SH-SY5Y (cell line): ENCODE data around the gene ATRNL1.

Experiments
- GATA2 ChIP-seq: IDR thresholded peaks from 2 replicates; pipeline ENCODE4 v1.6.1; 2011; ENCODE audit warnings: mild to moderate bottlenecking, low read depth, low read length
- GATA3 ChIP-seq: IDR thresholded peaks from 2 replicates; pipeline ENCODE4 v1.6.1; 2011; ENCODE audit warnings: low read depth, mild to moderate bottlenecking, low read length, moderate library complexity

The ATRNL1 gene

DNA sequence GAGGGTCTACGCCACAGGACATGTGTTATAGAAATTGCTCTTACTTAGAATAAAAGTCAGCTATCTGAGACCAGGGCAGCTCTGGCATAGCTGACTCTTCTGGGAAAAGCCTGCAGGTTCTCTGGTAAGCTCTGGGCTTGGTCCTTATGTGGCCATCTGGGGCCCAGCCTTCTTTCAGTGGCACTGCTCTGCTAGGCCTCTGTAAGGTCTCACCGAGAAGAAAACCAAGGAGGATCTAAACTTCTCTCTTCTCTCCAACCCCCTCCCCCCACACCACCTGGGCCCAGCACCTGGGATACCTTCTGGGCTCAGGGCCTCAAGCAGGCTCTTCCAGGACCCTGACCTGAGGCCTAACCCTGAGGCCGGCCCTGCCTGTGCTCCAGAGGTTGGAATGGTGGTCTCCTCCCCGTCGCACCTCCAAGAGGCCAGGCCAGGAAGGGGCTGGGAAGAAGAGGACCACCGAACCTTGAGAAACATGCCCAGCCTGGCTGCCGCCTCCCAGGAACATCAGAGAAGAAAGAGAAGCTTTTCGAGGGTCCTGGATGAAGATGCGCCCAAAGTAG lies 856.2 kb downstream of the ATRNL1 start:
- TF ChIP-seq GATA3 (no peak), GATA2 (no peak)

GRCh38 chr10:115950320-115950719 lies 857.2 kb downstream of the ATRNL1 start:
- TF ChIP-seq GATA2 (no peak), GATA3 (no peak)

GRCh38 chr10:115951242-115951641 lies 858.1 kb downstream of the ATRNL1 start:
- TF ChIP-seq GATA3 = no peak
- no peak for TF ChIP-seq GATA2

DNA sequence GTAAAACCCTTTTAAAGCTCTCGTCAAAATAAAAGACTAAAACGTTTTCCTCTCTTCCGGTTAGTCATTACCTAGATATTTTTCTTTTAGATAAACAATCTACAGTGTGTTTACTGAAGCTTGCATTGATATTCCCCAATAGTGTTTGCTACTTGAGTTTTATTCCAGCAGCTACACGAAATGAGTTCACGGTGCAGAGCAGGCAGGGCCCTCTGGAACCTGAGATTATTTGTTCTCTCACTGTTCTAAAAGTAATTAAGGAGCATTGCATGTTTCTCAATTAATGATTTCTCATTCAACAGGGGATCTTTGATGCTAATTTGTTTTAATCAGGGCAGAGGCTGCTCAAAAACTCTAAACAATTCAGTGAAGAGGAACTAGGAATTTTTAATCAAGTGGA lies 860.1 kb downstream of the ATRNL1 start:
- no peak for TF ChIP-seq GATA2
- TF ChIP-seq GATA3 = no peak

DNA sequence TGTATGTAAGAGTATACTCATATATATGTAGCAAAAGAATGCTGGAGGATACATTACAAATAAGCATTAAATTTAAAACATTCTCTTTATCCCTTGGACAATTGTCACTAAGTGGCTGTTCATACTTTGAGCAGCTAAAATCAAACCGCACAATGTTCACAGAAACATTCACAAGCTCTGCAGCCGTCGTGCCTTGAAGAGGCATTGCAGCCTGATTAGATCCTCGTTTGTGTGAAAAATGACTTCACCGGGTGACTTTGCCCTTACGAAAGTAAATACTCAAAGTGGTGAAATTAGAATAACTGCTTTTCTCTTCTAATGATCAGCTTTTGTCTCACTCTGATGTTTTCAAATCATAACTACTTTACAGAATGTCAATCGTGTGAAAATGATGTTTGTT lies 860.8 kb downstream of the ATRNL1 start:
- TF ChIP-seq GATA2 (no peak), GATA3 (no peak)

DNA sequence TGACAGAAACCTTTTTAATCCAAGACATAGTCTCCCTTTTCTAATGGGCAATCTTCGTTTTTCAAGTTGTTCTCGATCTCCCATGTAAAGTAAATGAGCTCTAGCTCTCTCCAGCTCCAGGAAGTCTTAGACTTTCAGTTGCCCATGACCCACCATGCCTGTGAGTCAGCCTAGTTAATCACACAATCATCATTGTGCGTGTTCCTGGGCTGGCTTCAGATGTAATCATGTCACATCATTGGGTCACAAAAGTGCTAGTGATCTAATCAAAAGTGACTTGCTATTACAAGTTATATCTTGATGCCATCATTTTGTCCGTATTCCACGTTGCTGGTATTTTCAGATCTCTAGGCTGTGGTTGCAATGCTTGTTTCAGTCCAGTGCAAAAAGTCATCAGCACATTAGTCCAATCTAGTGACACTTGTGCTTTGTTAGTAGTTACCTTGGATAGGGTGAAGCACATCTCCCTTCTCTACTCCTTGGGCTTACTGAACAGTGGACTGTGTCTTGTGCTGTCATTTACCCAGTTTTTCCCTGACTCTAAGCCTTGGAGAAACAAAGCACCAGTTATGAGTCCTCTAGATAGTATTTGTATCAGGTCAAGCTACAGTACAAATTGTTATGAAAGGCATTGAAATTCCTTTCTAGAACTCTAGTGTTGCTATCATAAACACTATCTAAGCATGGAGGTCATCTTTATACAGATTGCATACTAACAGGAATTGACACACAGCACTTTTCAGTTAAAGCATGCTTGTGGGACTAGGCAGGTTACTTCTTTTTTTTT lies 863.3 kb downstream of the ATRNL1 start:
- TF ChIP-seq GATA2 (no peak), GATA3 (no peak)

- no peak for TF ChIP-seq GATA3
- TF ChIP-seq GATA2 = no peak
These were observed 863.8 kb downstream of the ATRNL1 start for GRCh38 chr10:115957012-115957399.

GRCh38 chr10:115957786-115958442 lies 864.7 kb downstream of the ATRNL1 start:
- TF ChIP-seq GATA2 = no peak
- no peak for TF ChIP-seq GATA3

GRCh38 chr10:115963848-115964247 lies 870.7 kb downstream of the ATRNL1 start:
- TF ChIP-seq GATA2 (no peak), GATA3 (no peak)

- TF ChIP-seq GATA3 (no peak), GATA2 (no peak)
These were observed 871.7 kb downstream of the ATRNL1 start for GRCh38 chr10:115964827-115965226.

DNA sequence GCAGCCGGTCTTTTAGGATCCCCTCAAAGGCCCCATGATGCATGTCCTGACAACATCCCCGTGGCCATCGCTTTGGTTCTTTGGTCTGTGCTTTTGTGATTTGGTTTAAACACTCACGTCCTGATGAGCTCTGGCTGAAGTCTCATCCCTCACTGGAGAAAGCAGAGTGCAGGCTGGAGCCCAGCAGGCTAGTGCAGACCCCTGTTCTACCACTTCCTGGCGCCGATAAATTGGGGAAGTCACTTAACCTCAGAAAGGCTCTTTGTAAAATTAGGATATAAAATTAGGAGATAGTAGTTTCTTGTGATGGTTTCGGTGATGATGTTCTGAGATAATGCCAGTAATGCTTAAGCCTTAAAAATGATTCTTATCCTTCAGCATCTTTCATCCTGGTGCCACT lies 872.2 kb downstream of the ATRNL1 start:
- TF ChIP-seq GATA2 = no peak

- TF ChIP-seq GATA3 (no peak), GATA2 (no peak)
These were observed 875.1 kb downstream of the ATRNL1 start for GRCh38 chr10:115968236-115968635.

DNA sequence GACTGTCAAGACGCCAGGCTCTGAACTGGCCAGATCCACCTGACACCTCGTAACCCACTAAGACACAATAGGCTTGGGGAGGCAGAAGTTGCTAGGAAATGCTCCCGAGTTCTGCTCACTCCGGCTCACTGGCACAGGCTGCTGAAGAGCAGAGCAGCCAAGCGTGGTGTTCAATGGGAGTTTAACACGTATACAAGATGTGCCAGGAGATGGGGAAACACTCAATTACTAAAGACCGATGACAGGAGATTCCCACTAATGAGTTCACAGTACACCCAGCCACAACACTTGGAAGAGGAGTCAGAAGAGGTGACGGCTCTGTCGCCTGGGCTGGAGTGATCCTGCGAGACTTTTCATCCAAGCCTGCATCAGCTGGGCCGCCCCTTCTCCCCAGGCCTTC lies 876.4 kb downstream of the ATRNL1 start:
- TF ChIP-seq GATA3 (no peak), GATA2 (no peak)

DNA sequence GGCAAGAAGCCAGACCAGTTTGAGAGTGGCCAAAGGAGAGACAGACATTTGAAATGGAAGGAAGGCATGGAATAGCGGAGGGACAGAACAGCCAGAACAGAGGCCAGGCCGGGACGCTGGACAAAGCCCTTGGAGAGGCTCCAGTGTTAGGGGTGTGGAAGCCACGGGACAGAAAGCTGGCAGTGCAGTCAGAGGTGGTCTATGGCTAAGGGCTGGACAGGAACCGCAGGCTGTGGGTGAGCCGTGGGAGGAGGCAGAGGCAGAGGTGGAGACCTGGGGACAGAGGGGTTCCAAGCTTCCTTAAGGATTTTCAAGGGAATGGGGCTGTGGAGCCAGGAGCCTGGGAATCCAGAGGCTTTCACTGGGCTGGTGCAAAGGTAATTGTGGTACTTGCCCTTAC lies 878.8 kb downstream of the ATRNL1 start:
- TF ChIP-seq GATA2 = no peak
- no peak for TF ChIP-seq GATA3

- no peak for TF ChIP-seq GATA2
These were observed 879.3 kb downstream of the ATRNL1 start for GRCh38 chr10:115972426-115972825.
